GM12891 (cell line): ENCODE measurements around the gene APOA4.

ENCODE experiments used
- PAX5 ChIP-seq: IDR thresholded peaks from 2 replicates; pipeline ENCODE4 v1.6.1; 2011; ENCODE audit warnings: low read length, moderate library complexity, mild to moderate bottlenecking; ENCODE audit not compliant: insufficient read depth, severe bottlenecking
- POLR2A ChIP-seq: IDR thresholded peaks from 2 replicates; pipeline ENCODE4 v1.6.1; 2011; ENCODE audit warnings: low read depth, low read length, control low read depth
- POLR2AphosphoS5 ChIP-seq: IDR thresholded peaks from 2 replicates; pipeline ENCODE4 v1.6.1; 2011; ENCODE audit warnings: low read depth, low read length, control low read depth
- POU2F2 ChIP-seq: IDR thresholded peaks from 2 replicates; pipeline ENCODE4 v1.6.1; 2011; ENCODE audit warnings: low read depth, mild to moderate bottlenecking, control low read depth, low read length, moderate library complexity
- SPI1 ChIP-seq: IDR thresholded peaks from 2 replicates; pipeline ENCODE4 v1.6.1; 2011; ENCODE audit warnings: low read depth, low read length, control low read depth
- TAF1 ChIP-seq: IDR thresholded peaks from 2 replicates; pipeline ENCODE4 v1.6.1; 2011; ENCODE audit warnings: low read depth, low read length, control low read depth

DNA sequence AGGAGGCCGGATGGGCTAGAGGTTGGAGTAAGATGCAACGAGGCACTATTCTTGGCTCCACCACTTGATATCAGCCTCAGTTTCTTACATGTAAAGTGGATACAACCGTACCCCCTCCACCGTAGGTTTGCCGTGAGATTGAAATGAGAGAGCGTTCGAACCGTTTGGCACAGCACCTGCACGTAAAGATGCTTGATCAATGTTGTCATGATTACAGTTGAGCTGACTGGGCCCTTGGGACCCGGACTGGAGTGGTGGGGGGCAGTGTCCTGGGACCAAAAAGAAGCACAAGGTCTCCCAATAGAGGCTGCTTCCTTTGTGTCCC lies 10.3 kb upstream of the APOA4 start:
- TF ChIP-seq POLR2AphosphoS5 = no peak
- no peak for TF ChIP-seq POLR2A
- TF ChIP-seq TAF1 = no peak
- no peak for TF ChIP-seq PAX5
- TF ChIP-seq POU2F2 = no peak
- TF ChIP-seq SPI1 = no peak
